ENCODE results near the gene IGF1R.

DNA sequence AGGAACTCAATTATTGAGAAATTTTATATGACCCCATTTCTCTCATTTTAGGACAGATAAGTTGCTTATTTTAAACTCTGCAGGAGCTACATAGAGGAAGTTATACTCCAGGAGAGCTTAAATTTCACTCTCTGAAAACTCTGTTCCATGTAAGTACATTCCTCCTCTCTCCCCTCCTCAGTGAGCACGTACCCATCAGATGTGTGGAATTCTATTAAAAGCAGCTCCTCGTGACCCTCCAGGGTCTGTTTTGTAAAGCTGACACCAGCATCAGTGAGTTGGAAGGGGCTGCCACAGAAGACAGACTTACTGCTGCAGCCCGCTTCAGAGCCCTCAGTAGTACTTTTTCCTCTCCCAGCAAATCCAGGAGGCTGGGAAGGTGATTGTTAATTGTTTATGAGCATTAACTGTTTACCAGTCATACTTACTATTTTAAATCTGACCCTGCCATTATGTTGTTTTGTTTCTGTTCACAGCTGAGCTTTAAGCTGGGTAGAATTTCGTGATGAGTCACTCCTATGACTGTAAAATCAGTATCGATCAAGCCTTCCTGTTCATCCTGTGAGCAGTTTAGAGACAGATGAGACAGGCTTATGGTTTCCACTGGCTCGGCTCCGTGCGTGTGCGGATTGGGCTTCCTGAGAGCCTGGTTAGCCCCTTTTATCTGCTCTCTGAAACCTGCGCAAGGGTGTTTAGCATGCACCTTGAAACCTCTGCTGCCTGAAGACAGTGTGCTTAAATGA is 20.4 kb downstream of the IGF1R start:
- TF ChIP-seq POLR2AphosphoS5 (IDR thresholded peaks at IDR 0.05; ENCODE audit: insufficient read depth in 1 of 2, low read depth in 1 of 2) (peak in 1 of 2 donors; percentile 34), POLR2A (IDR thresholded peaks at IDR 0.05) (no peak)
- TF ChIP-seq, protein P1, sequence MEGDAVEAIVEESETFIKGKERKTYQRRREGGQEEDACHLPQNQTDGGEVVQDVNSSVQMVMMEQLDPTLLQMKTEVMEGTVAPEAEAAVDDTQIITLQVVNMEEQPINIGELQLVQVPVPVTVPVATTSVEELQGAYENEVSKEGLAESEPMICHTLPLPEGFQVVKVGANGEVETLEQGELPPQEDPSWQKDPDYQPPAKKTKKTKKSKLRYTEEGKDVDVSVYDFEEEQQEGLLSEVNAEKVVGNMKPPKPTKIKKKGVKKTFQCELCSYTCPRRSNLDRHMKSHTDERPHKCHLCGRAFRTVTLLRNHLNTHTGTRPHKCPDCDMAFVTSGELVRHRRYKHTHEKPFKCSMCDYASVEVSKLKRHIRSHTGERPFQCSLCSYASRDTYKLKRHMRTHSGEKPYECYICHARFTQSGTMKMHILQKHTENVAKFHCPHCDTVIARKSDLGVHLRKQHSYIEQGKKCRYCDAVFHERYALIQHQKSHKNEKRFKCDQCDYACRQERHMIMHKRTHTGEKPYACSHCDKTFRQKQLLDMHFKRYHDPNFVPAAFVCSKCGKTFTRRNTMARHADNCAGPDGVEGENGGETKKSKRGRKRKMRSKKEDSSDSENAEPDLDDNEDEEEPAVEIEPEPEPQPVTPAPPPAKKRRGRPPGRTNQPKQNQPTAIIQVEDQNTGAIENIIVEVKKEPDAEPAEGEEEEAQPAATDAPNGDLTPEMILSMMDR (IDR thresholded peaks at IDR 0.05): no peak
